GM12875 (cell line): Measurements from ENCODE around the gene NPW.

Experiments
- H3K4me3 ChIP-seq: one replicate; pipeline ENCODE4 v1.5.1; 2011; ENCODE audit warnings: low read depth, low read length, control low read depth
- TF ChIP-seq, protein P1 (sequence below): IDR thresholded peaks from 2 replicates; pipeline ENCODE4 v1.5.1; 2011; ENCODE audit warnings: low read depth, mild to moderate bottlenecking, control low read depth, inconsistent platforms, low read length, moderate library complexity, borderline replicate concordance; ENCODE audit not compliant: insufficient read depth

NPW gene

DNA sequence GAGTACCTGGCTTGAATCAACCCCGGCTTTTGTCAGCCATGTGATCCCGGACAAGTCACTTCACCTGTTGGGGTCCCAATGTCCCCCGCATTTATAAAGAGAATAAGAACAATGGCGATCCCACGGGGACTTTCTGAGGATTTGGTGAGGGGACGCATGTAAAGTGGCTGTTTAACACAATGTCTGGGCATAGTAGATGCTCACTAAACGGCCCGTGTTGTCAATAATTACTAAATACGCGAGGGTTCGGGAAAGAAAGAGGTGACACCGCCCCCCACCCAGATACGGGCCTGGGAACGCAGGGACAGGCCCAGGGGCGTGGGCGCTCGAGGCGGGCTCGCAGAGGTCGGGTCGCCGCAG is 28.0 kb upstream of the NPW start:
- TF ChIP-seq, protein P1, sequence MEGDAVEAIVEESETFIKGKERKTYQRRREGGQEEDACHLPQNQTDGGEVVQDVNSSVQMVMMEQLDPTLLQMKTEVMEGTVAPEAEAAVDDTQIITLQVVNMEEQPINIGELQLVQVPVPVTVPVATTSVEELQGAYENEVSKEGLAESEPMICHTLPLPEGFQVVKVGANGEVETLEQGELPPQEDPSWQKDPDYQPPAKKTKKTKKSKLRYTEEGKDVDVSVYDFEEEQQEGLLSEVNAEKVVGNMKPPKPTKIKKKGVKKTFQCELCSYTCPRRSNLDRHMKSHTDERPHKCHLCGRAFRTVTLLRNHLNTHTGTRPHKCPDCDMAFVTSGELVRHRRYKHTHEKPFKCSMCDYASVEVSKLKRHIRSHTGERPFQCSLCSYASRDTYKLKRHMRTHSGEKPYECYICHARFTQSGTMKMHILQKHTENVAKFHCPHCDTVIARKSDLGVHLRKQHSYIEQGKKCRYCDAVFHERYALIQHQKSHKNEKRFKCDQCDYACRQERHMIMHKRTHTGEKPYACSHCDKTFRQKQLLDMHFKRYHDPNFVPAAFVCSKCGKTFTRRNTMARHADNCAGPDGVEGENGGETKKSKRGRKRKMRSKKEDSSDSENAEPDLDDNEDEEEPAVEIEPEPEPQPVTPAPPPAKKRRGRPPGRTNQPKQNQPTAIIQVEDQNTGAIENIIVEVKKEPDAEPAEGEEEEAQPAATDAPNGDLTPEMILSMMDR, result no peak
- peak overlapping the region; percentile 33 for H3K4me3 ChIP-seq

DNA sequence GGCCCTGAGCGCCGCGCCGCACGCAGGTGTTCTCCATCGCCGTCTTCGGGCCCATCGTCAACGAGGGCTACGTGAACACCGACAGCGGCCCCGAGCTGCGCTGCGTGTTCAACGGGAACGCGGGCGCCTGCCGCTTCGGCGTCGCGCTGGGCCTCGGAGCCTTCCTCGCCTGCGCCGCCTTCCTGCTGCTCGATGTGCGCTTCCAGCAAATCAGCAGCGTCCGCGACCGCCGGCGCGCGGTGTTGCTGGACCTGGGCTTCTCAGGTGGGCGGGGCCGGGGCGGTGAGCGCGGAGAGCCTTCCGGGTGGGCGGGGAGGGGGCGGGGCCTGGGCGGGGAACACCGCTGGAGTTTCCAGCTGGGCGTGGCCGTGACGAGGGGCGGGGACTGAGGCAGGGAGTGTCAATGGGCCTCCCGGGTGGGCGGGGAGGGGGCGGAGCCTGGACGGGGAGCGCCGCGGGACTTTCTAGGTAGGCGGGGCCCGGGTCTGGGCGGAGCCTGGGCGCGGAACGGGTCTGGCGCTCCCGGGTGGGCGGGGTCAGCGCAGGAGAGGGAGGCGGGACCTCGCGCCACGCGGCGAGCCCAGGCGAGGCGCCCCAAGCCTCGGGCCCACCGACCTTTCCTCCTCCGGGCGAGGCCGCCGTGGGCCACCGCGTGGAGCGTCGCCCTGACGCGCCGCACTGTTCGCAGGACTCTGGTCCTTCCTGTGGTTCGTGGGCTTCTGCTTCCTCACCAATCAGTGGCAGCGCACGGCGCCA is 27.5 kb upstream of the NPW start:
- H3K4me3 ChIP-seq, result peak overlapping the region; percentile 33
- TF ChIP-seq, protein P1, result no peak

DNA sequence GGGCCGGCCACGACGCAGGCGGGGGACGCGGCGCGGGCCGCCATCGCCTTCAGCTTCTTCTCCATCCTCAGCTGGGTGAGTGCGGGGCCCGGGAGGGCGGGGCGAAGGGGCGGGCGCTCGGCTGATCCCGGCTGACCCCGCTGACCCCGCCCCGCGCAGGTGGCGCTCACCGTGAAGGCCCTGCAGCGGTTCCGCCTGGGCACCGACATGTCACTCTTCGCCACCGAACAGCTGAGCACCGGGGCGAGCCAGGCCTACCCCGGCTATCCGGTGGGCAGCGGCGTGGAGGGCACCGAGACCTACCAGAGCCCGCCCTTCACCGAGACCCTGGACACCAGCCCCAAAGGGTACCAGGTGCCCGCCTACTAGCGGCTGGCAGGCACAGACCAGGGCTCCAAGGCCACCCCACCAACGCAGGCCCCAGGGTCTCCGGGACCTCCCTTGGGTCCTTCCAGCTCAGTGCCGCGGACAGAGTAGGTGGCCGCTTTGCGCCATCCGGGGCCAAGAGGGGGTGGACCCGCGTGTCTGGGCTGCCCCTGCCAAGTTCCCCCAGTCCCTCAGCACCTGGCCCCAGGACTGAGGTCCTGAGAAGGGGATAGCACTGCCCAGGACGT is 26.8 kb upstream of the NPW start:
- TF ChIP-seq, protein P1, result no peak
- H3K4me3 ChIP-seq, result no peak overlapping the region

DNA sequence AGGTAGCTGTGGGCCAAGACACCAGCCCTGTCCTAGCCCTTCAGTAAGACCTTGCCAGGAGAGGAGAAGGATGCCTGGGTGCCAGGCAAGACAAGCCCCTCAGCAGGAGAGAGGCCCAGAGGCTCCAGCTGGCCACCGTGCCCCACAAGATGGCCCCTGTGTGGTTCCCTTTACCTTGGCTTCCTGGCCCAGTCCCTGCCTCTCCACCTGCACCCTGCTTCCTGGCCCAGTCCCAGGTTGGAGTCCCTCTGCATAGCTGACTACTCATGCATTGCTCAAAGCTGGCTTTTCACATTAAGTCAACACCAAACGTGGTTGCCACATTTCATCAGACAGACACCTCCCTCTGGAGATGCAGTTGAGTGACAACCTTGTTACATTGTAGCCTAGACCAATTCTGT is 25.9 kb upstream of the NPW start:
- TF ChIP-seq, protein P1, result no peak
- H3K4me3 ChIP-seq, result no peak overlapping the region

DNA sequence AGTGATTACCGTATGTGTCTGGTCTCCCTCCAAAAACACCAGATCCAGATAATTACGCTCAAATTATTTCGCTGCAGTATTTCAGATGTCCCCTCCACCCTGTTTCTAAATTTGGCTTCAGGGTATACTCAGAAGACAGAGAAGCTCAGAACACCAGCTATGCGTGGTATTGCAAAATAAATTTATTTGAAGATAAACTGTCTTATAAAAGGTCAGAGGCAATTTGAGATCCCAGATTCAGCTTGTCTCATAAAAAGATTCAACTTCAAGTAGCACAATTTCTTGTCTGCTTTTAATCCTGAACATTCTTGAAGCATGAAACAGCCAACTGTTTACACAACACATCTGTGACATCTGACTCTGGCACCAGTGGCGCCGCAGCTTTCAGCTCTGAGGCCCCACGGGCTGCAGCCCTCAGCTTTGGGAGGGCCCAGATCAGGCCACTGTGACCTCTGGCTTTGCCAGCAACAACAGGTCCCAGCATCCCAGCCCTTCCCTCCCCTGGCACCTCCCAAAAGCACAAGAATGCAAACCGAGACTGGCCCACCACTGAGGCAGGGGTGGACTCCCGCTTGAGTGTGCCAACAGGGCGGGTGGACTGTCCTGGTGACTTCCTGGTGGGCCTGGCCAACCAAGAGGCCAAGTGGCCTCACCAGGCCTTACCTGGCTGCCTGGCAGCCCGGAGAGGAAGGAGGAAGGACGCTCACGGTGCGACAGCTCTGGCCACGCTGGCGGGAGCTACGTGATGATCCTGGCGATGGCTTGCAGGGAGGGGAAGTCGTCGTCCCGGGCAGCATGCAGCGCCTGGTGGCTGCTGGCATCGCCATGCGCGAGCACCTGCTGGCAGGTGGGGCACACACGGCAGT is 21.9 kb upstream of the NPW start:
- TF ChIP-seq, protein P1, result no peak
- no peak overlapping the region for H3K4me3 ChIP-seq

DNA sequence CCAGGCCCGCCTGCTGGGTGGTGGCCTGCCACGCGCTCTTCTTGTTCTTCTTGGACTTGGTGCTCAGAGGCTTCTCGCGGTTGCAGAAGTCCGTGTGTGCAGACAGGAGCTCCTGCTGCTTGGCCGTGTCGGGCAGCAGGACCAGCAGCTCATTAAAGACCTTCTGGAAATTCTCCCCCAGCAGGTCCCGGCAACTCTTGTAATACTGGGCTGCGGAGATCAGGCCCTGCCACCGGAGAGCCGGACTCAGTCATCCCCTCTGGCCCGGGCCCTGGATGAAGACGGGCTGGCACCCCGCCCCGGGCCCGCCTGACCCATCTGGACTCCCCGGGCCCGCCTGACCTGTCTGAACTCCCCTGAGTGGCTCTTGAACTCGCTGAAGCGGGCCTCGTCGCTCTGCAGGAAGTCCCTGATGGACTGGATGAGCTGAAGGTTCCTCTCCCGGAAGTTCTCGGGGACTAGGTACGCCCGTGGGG is 21.2 kb upstream of the NPW start:
- H3K4me3 ChIP-seq, result no peak overlapping the region
- TF ChIP-seq, protein P1, result no peak
